Stimulated activated naive CD8-positive, alpha-beta T cell treated with anti-CD3 and anti-CD28 coated beads, Interleukin-15, Interleukin-2, amounts not matched to agents 100 ng/mL and 50 ng/mL, for 24 hours (primary cell): Measurements from ENCODE around the gene GCLC.
"Not testable (repeated sequence)": the region's sequence is repeated elsewhere in the genome, so short reads cannot be mapped to it uniquely, and the experiment has no call there.

Experiments used
- H3K27ac Mint-ChIP-seq: one replicate; pipeline ENCODE4 v1.8.0; 2021; ENCODE audit warnings: mild to moderate bottlenecking, mixed read lengths
- H3K27me3 Mint-ChIP-seq: one replicate; pipeline ENCODE4 v1.8.0; 2021; ENCODE audit warnings: mixed read lengths
- H3K36me3 Mint-ChIP-seq: one replicate; pipeline ENCODE4 v1.8.0; 2021; ENCODE audit warnings: low read depth, mixed read lengths
- H3K4me1 Mint-ChIP-seq: one replicate; pipeline ENCODE4 v1.8.0; 2021; ENCODE audit warnings: low read depth, mixed read lengths
- H3K4me3 Mint-ChIP-seq: one replicate; pipeline ENCODE4 v1.8.0; 2021; ENCODE audit warnings: mild to moderate bottlenecking, mixed read lengths
- H3K9me3 Mint-ChIP-seq: one replicate; pipeline ENCODE4 v1.8.0; 2021; ENCODE audit warnings: mixed read lengths

Gene GCLC

GRCh38 chr6:53572379-53572778 is 27.5 kb upstream of the GCLC start:
- H3K4me1 Mint-ChIP-seq, H3K27ac Mint-ChIP-seq, H3K4me3 Mint-ChIP-seq, H3K9me3 Mint-ChIP-seq, H3K27me3 Mint-ChIP-seq, H3K36me3 Mint-ChIP-seq: not testable (repeated sequence)

- no peak overlapping the region for H3K27ac Mint-ChIP-seq
- H3K4me1 Mint-ChIP-seq: no peaks in the 10 kb centered on the region
- H3K4me3 Mint-ChIP-seq: no peak overlapping the region
- peaks cover 9% of the 10 kb centered on the region for H3K27me3 Mint-ChIP-seq
- H3K9me3 Mint-ChIP-seq: no peaks in the 10 kb centered on the region
- no peaks in the 10 kb centered on the region for H3K36me3 Mint-ChIP-seq
Measured at GRCh38 chr6:53568776-53569616, 24.1 kb upstream of the GCLC start.

DNA sequence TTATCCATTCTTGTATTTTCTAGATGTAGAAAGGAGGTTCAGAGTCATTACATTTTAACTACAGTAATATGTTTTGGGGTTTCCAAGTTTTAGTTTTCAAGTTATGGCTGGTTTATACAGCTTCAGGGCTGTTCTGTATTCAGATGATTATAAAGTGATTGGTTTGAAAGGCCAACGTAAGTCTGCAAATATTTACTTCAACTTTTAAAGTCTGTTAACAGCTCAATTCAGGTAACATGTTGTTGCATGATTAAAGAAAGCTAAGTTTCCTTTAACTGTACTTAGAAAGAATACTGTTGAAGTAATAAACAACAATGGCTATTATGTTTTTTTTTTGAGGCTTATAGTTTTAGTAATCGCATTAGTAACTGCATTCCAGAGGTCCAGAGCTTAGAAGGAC is 22.8 kb upstream of the GCLC start:
- Mint-ChIP-seq H3K27me3 (peaks cover 9% of the 10 kb centered on the region), H3K27ac (no peak overlapping the region), H3K4me3 (no peak overlapping the region), H3K9me3 (no peaks in the 10 kb centered on the region), H3K4me1 (no peaks in the 10 kb centered on the region), H3K36me3 (no peaks in the 10 kb centered on the region)

GRCh38 chr6:53566755-53567154 is 21.9 kb upstream of the GCLC start:
- Mint-ChIP-seq H3K4me1 (no peaks in the 10 kb centered on the region), H3K27me3 (peaks cover 9% of the 10 kb centered on the region), H3K4me3 (no peak overlapping the region), H3K36me3 (no peaks in the 10 kb centered on the region), H3K27ac (peak overlapping the region; percentile 12), H3K9me3 (no peaks in the 10 kb centered on the region)

DNA sequence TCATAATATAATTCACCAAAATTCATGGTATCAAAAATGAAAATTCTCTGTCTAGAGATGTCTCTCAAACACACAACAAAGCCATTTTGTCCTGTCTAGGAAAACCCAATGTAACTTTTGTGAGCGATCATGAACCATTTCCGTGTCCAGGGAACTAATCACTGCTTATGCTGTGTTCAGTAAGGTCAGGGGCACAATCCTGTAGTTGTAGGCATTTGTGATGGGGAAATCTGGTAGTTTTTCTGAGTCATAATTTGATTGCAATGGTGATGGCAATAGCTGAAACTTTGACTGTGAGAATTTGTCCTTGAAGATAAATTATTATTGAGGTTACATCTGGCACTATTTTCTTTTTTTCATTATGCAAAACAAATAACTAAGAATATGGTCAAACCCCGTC is 21.0 kb upstream of the GCLC start:
- no peaks in the 10 kb centered on the region for H3K4me1 Mint-ChIP-seq
- peaks cover 12% of the 10 kb centered on the region for H3K27me3 Mint-ChIP-seq
- H3K9me3 Mint-ChIP-seq: peaks cover 6% of the 10 kb centered on the region
- no peaks in the 10 kb centered on the region for H3K36me3 Mint-ChIP-seq
- no peak overlapping the region for H3K4me3 Mint-ChIP-seq
- no peak overlapping the region for H3K27ac Mint-ChIP-seq

- H3K27me3 Mint-ChIP-seq: peaks cover 12% of the 10 kb centered on the region
- H3K4me1 Mint-ChIP-seq: no peaks in the 10 kb centered on the region
Measured at GRCh38 chr6:53564401-53565065, 19.6 kb upstream of the GCLC start.

DNA sequence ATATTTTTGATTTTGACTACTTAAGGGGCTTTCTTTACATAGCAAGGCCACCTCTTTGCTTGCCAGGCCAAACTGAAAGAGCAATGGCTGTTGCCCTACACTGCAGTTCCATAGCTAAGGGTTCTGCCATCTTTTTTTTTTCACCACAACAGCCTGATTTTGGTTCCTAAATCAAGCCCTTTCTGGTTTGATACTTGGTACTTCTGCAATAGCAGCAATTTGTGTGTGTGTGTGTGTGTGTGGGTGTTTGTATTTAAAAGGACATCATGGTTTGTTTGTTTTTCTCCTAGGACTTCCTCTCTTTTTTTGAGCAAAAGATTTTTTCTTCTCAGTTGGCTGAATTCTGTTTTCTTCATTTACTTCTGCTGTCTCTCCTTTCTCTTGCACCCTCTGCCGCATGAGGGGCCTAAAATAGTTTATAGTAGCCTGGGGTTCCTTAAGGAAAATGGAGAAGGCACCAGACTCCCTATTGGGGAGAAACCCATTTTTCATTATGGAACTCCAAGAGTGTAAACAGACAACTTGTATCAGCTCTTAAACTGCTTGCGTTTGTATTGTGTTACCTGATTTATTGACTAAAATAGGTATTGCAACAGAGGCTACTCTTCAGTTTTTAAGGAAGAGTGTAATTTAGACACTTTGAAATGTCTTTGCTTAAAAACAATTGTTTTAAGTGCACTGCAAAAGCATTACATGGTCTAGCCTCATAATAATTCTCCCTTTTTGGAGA is 12.2 kb upstream of the GCLC start:
- Mint-ChIP-seq H3K27me3 (peaks cover 2% of the 10 kb centered on the region), H3K36me3 (peaks cover 5% of the 10 kb centered on the region), H3K4me1 (no peaks in the 10 kb centered on the region), H3K4me3 (no peak overlapping the region), H3K27ac (no peak overlapping the region), H3K9me3 (peaks cover 10% of the 10 kb centered on the region)

More at GRCh38 chr6:53564401-53565065, 19.6 kb upstream of the GCLC start:
- no peak overlapping the region for H3K27ac Mint-ChIP-seq
- H3K9me3 Mint-ChIP-seq: peaks cover 6% of the 10 kb centered on the region
- H3K36me3 Mint-ChIP-seq: peaks cover 5% of the 10 kb centered on the region
- H3K4me3 Mint-ChIP-seq: no peak overlapping the region

GRCh38 chr6:53553600-53553999 is 8.7 kb upstream of the GCLC start:
- H3K4me3 Mint-ChIP-seq, H3K27me3 Mint-ChIP-seq, H3K27ac Mint-ChIP-seq, H3K9me3 Mint-ChIP-seq, H3K4me1 Mint-ChIP-seq, H3K36me3 Mint-ChIP-seq: not testable (repeated sequence)

DNA sequence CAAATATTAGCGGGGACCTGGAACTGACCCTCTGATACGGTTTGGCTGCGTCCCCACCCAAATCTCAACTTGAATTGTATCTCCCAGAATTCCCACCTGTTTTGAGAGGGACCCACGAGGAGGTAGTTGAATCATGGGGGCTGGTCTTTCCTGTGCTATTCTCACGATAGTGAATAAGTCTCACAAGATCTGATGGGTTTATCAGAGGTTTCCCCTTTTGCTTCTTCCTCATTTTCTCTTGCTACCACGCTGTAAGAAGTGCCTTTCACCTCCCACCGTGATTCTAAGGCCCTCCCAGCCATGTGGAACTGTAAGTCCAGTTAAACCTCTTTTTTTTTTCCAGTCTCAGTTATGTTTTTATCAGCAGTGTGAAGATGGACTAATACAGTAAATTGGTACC is 6.8 kb upstream of the GCLC start:
- not testable (repeated sequence) for H3K36me3 Mint-ChIP-seq, H3K27ac Mint-ChIP-seq, H3K4me1 Mint-ChIP-seq, H3K9me3 Mint-ChIP-seq, H3K27me3 Mint-ChIP-seq, H3K4me3 Mint-ChIP-seq

- Mint-ChIP-seq H3K4me1 (peaks cover 38% of the 10 kb centered on the region), H3K36me3 (no peaks in the 10 kb centered on the region), H3K4me3 (peak overlapping the region; percentile 85), H3K9me3 (no peaks in the 10 kb centered on the region), H3K27me3 (no peaks in the 10 kb centered on the region), H3K27ac (peak overlapping the region; percentile 48)
Measured at GRCh38 chr6:53547811-53548496, 3.1 kb upstream of the GCLC start.

DNA sequence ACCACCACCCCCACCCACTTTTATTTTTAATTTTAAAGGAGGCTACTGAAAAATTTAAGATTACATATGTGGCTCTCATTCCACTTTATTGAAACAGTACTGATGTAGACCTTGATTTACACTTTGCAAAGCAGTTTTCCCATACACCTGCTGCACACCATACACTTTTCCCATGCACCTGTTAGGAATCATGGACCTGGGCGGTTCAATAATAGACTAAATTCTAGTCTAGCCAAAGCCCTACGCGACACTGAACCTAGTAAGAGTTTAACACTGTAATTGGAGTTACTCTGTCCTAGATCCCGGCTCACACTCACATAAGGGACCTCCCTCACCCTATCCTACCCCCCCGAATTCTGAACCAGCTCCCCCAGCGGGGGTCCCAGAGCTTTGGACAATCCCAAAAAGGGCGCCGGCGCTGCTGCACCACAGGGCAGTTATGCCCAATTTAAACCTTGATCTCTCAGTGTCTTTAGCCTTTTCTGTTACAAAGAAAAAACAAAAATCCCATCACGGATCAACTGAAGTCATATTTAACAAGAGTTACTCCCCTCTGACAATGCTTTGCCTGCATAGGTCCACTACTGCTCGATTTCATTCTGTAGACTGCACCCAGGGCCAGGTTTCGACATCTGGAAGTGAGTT is 2.4 kb upstream of the GCLC start:
- Mint-ChIP-seq H3K4me1 (peaks cover 42% of the 10 kb centered on the region), H3K36me3 (no peaks in the 10 kb centered on the region), H3K27me3 (no peaks in the 10 kb centered on the region), H3K4me3 (peak overlapping the region; percentile 85), H3K9me3 (no peaks in the 10 kb centered on the region), H3K27ac (peak overlapping the region; percentile 48)

GRCh38 chr6:53546281-53546680 is 1.4 kb upstream of the GCLC start:
- Mint-ChIP-seq H3K36me3 (no peaks in the 10 kb centered on the region), H3K27ac (no peak overlapping the region), H3K9me3 (no peaks in the 10 kb centered on the region), H3K4me1 (peaks cover 52% of the 10 kb centered on the region), H3K27me3 (no peaks in the 10 kb centered on the region), H3K4me3 (peak overlapping the region; percentile 22)

DNA sequence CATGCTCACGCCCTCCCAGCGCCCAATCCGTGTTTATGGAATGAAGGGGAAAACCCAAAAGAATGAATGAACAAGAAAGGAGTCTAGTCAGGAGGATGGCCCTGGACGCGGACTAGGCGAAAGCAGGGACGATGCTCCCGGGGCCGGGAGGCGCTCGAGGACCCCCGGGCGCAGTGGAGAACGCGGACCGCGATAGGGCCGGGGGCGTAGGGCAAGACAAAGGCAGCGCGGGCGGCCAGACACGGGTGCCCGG is 758 bp downstream of the GCLC start:
- Mint-ChIP-seq H3K9me3 (no peaks in the 10 kb centered on the region), H3K27ac (peak overlapping the region; percentile 91), H3K4me1 (peaks cover 62% of the 10 kb centered on the region), H3K4me3 (peak overlapping the region; percentile 98), H3K27me3 (no peaks in the 10 kb centered on the region), H3K36me3 (peaks cover 7% of the 10 kb centered on the region)

DNA sequence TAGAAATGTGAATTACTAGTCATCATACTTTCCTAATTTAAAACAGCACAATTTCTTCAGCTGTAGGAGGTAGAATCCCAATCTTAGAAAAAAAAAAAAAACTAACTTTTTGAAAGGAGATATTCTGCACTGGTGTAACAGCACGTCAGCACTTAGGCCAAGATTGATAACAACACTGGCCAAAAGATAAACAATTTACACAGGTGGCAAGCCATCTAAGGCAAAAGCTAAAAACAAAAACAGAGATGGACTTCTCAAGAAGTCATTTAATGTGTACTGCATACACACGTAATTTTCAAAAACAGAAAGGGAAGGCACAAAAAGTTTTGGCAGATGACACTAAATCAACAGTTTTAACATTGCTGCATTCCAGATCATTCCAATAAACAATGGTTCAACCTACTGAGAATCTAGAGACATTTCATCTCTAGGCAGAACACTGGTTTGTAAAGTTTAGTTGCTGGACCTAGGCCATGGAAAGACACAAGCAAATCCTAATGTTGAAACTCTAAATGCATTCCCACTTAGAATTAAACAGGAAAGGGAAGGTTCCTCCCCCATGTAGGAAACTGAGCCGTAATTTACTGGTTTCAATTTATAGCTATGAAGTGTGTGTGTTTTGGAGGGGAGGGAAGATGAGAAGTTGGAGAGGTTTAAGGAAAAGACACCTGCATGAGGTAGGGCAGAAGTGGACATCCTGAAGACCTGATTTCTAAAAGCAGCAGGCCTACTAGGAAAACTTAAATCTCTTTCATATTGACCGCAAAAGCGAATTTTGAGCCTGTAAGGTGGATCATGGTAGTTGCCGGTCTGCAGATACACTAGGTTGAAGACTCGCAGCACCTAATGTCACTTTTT is 1.3 kb downstream of the GCLC start:
- Mint-ChIP-seq H3K9me3 (no peaks in the 10 kb centered on the region), H3K27ac (peak overlapping the region; percentile 91), H3K36me3 (peaks cover 7% of the 10 kb centered on the region), H3K4me1 (peaks cover 62% of the 10 kb centered on the region), H3K27me3 (no peaks in the 10 kb centered on the region), H3K4me3 (peak overlapping the region; percentile 98)
